A549 treated with DMSO at 1 μM for 4 hours (cell line): Measurements from ENCODE around the gene CARMIL3. TPM values are rescaled to one million over a fixed set of nuclear protein-coding genes. Genes with fewer than 3 reads are reported as not detected.

Experiments
- total RNA-seq: library from RNA; stranded (reverse); fragments of 200-300 nt; extraction: Qiagen RNA extraction; gene quantifications from 5 replicates; pipeline ENCODE4 v1.2.3, GENCODE V29; 2022; ENCODE audit warnings: low read depth

Gene CARMIL3
- total RNA-seq, result 0.24 to 0.59 TPM (median 0.47 TPM) in 5 replicates

GRCh38 chr14:24051789-24052655, at the start of gene CARMIL3:
Gene CARMIL3 (plus strand): TSS chr14:24052009. CDS start chr14:24052154, 145 bp downstream.

GRCh38 chr14:24071144-24071697, 19.4 kb downstream of the CARMIL3 start, which contains the start of gene CPNE6:
Gene CPNE6 (plus strand): TSS chr14:24071562. CDS start chr14:24072937, 1,375 bp downstream.

GRCh38 chr14:24093901-24094840, 42.4 kb downstream of the CARMIL3 start, which contains the start of gene PCK2:
Gene PCK2 (plus strand): TSS chr14:24094311. CDS start chr14:24094406, 95 bp downstream.

GRCh38 chr14:24114532-24115421, 63.0 kb downstream of the CARMIL3 start, which contains the start of the genes DCAF11 and NRL:
Gene DCAF11 (plus strand): TSS chr14:24114777. CDS start chr14:24115595, 818 bp downstream.
Gene NRL (minus strand): TSS chr14:24114949. CDS start chr14:24082848, 32,101 bp downstream.

Other genes with a start within 250 kb of the CARMIL3 start
- gene DHRS4, start 98.2 kb upstream of the CARMIL3 start, total RNA-seq, result 39.3 to 49.4 TPM (median 46.9 TPM) in 5 replicates
- 23.7 to 33.4 TPM (median 29.9 TPM) in 5 replicates for gene DHRS4L2, start 63.1 kb upstream of the CARMIL3 start, total RNA-seq
- gene CPNE6, start 19.6 kb downstream of the CARMIL3 start, total RNA-seq, result not detected in 5 replicates
- gene PCK2, start 42.3 kb downstream of the CARMIL3 start, total RNA-seq, result 17.9 to 21.1 TPM (median 19.7 TPM) in 5 replicates
- 21.0 to 25.3 TPM (median 21.5 TPM) in 5 replicates for gene DCAF11, start 62.8 kb downstream of the CARMIL3 start, total RNA-seq
- gene NRL, start 62.9 kb downstream of the CARMIL3 start, total RNA-seq, result 0.58 to 1.0 TPM (median 0.99 TPM) in 5 replicates
- gene FITM1, start 78.7 kb downstream of the CARMIL3 start, total RNA-seq, result 0.15 to 0.28 TPM (median 0.24 TPM) in 3 of 5 replicates, not detected in the others
- gene PSME1, start 84.2 kb downstream of the CARMIL3 start, total RNA-seq, result 163 to 182 TPM (median 171 TPM) in 5 replicates
- 50.9 to 61.8 TPM (median 56.9 TPM) in 5 replicates for gene EMC9, start 89.6 kb downstream of the CARMIL3 start, total RNA-seq
- 164 to 198 TPM (median 177 TPM) in 5 replicates for gene PSME2, start 94.6 kb downstream of the CARMIL3 start, total RNA-seq
- 25.6 to 33.1 TPM (median 29.9 TPM) in 5 replicates for gene RNF31, start 95.5 kb downstream of the CARMIL3 start, total RNA-seq
- gene IRF9, start 109.3 kb downstream of the CARMIL3 start, total RNA-seq, result 14.6 to 21.4 TPM (median 16.7 TPM) in 5 replicates
- gene REC8, start 120.1 kb downstream of the CARMIL3 start, total RNA-seq, result 3.4 to 6.4 TPM (median 4.3 TPM) in 5 replicates
- gene IPO4, start 136.8 kb downstream of the CARMIL3 start, total RNA-seq, result 79.6 to 102 TPM (median 88.2 TPM) in 5 replicates
- 65.1 to 72.9 TPM (median 67.8 TPM) in 5 replicates for gene TM9SF1, start 143.4 kb downstream of the CARMIL3 start, total RNA-seq
- 0.07 TPM in 1 of 5 replicates, not detected in the others for gene TSSK4, start 153.7 kb downstream of the CARMIL3 start, total RNA-seq
- gene CHMP4A, start 161.5 kb downstream of the CARMIL3 start, total RNA-seq, result 79.6 to 96.4 TPM (median 82.0 TPM) in 5 replicates
- gene MDP1, start 164.1 kb downstream of the CARMIL3 start, total RNA-seq, result 27.9 to 35.3 TPM (median 29.6 TPM) in 5 replicates
- gene NEDD8, start 180.4 kb downstream of the CARMIL3 start, total RNA-seq, result 427 to 475 TPM (median 451 TPM) in 5 replicates
- gene GMPR2, start 180.9 kb downstream of the CARMIL3 start, total RNA-seq, result 52.4 to 64.1 TPM (median 56.5 TPM) in 5 replicates
- gene TINF2, start 190.6 kb downstream of the CARMIL3 start, total RNA-seq, result 32.6 to 41.9 TPM (median 37.8 TPM) in 5 replicates
- 0.60 to 1.1 TPM (median 0.83 TPM) in 5 replicates for gene TGM1, start 211.2 kb downstream of the CARMIL3 start, total RNA-seq
- gene RABGGTA, start 219.6 kb downstream of the CARMIL3 start, total RNA-seq, result 12.5 to 19.5 TPM (median 16.6 TPM) in 5 replicates
- 10.9 to 13.5 TPM (median 11.8 TPM) in 5 replicates for gene DHRS1, start 247.8 kb downstream of the CARMIL3 start, total RNA-seq
- gene NOP9, start 247.8 kb downstream of the CARMIL3 start, total RNA-seq, result 15.6 to 19.7 TPM (median 18.9 TPM) in 5 replicates